A673 (cell line): ENCODE results near the gene PYROXD2. TPM values are rescaled to one million over a fixed set of nuclear protein-coding genes. Genes with fewer than 3 reads are reported as not detected.

Experiments used
- BruUV-seq: library from RNA; stranded (reverse); fragments of 400-500 nt; replicated peaks from 2 replicates; lab custom pipeline; 2021; lab: Mats Ljungman, UMichigan
- CTCF ChIA-PET: fragments of 300-600 bp; sonication (Branson Sonifier 250); formaldehyde crosslinking; loops from one replicate; lab custom pipeline; 2022; ENCODE audit warnings: antibody characterized with exemption; lab: Charles Lee
- POLR2A ChIA-PET: fragments of 300-600 bp; sonication (Branson Sonifier 250); formaldehyde crosslinking; loops from one replicate; lab custom pipeline; 2022; ENCODE audit warnings: antibody characterized with exemption; ENCODE audit not compliant: low non-redundant PET; lab: Charles Lee
- DNase-seq: peaks from one replicate; pipeline ENCODE4 v3.0.0-alpha.2; 2015; ENCODE audit warnings: low spot score
- H3K27ac ChIP-seq: fragments of 200-600 bp; sonication (generic); 2 replicates; pipeline ENCODE4 v1.5.1; 2016; ENCODE audit warnings: mixed run types, low read depth, mild to moderate bottlenecking, mixed read lengths, antibody characterized with exemption, low read length; ENCODE audit not compliant: poor library complexity, severe bottlenecking
- H3K27me3 ChIP-seq: fragments of 200-600 bp; sonication (generic); replicated peaks from 2 replicates; pipeline ENCODE4 v1.6.1; 2017; ENCODE audit warnings: mixed run types, low read depth, mild to moderate bottlenecking, mixed read lengths, antibody characterized with exemption, low read length; ENCODE audit not compliant: insufficient read depth, poor library complexity
- H3K36me3 ChIP-seq: fragments of 200-600 bp; sonication (generic); 2 replicates; pipeline ENCODE4 v1.6.1; 2016; ENCODE audit warnings: mixed run types, mild to moderate bottlenecking, mixed read lengths, antibody characterized with exemption, low read length; ENCODE audit not compliant: insufficient read depth, poor library complexity, severe bottlenecking
- H3K4me1 ChIP-seq: fragments of 200-600 bp; sonication (generic); 2 replicates; pipeline ENCODE4 v1.6.1; 2017; ENCODE audit warnings: mixed run types, mild to moderate bottlenecking, mixed read lengths, antibody characterized with exemption, low read length; ENCODE audit not compliant: insufficient read depth, poor library complexity, severe bottlenecking
- H3K4me3 ChIP-seq: fragments of 200-600 bp; sonication (generic); 2 replicates; pipeline ENCODE4 v1.5.1; 2016; ENCODE audit warnings: low read depth, mixed run types, mild to moderate bottlenecking, mixed read lengths, low read length; ENCODE audit not compliant: poor library complexity, severe bottlenecking
- H3K9me3 ChIP-seq: fragments of 200-600 bp; sonication (generic); 2 replicates; pipeline ENCODE4 v1.6.1; 2016; ENCODE audit warnings: mixed run types, low read depth, mild to moderate bottlenecking, mixed read lengths, antibody characterized with exemption, low read length; ENCODE audit not compliant: poor library complexity, severe bottlenecking
- EZH2 ChIP-seq: fragments of 200-600 bp; sonication (generic); IDR thresholded peaks from 2 replicates; pipeline ENCODE4 v1.6.1; 2017; ENCODE audit warnings: borderline replicate concordance, low read depth, mild to moderate bottlenecking, mixed read lengths, antibody characterized with exemption, low read length; ENCODE audit not compliant: poor library complexity, severe bottlenecking
- intact Hi-C: fragments of 100-400 bp; cut with micrococcal nuclease; formaldehyde crosslinking; loops from one replicate; pipeline ENCODE4 v1.10.0; 2022; ENCODE audit not compliant: unreplicated experiment
- total RNA-seq: library from RNA; stranded (reverse); gene quantifications from 2 replicates; pipeline ENCODE4 v1.2.3, GENCODE V29; 2021
- TF ChIP-seq, protein P1 (sequence below): fragments of 300-800, 200-600 bp; sonication (generic); conservative IDR thresholded peaks from 2 replicates; pipeline ENCODE4 v1.5.1; 2017; ENCODE audit warnings: low read depth, mild to moderate bottlenecking, antibody characterized with exemption, low read length, moderate library complexity, mixed read lengths

PYROXD2 gene
- total RNA-seq, 1 experiment from 2014 or later = 4.0 TPM

DNA sequence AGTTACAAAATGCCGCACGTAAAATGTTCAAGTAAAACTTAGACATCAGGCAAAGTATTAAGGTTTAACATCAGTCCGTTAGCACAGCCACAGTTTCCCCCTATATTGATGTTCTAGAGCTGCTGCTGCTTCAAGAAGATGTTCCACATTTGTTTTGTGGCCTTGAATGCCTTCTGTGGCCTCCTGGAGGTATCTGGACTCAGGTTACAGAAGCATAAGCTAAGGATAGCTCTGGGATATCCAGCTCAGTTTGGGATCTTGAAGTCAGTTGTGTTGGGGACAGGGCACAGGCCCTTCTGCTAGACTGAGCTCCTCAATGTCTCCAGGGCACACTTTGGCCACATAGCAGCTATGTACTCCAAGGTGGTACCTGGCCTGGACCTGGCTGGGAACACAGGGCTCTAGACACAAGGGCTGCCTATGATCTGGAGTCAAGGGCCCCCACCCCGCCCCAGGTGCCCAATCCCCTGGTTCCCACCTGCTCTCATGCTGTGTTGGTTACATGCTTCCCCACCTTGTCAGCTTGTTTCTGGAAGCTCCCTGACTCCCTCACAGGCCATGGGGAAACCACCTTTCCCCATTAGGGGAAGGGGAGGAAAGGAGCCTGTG, 4.7 kb downstream of the PYROXD2 start:
- no TSS peak for BruUV-seq
- POLR2A ChIA-PET = no interaction called here

DNA sequence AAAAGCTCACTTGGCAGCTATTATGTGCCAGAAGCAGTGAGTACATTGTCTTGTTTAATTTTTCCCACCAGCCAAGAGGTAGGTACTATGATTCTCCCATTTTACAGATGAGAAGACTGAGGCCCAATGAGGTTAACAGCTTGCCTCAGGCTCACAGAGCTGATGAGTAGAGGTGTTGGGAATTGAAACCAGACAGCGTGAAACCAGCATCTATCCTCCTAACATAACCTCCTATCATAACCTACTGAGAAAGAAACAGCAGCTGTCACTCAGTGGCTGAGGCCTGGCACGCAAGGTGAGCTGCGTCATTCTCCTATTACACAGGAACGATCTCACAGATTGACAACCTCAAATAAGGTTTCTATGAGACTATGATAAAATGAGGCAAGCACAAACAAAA, 6.2 kb downstream of the PYROXD2 start:
- Histone ChIP-seq H3K4me3 (no peak overlapping the region), H3K36me3 (no peaks in the 10 kb centered on the region), H3K4me1 (peaks cover 7% of the 10 kb centered on the region), H3K9me3 (no peaks in the 10 kb centered on the region), H3K27me3 (no peaks in the 10 kb centered on the region), H3K27ac (no peak overlapping the region)
- TF ChIP-seq, protein P1, sequence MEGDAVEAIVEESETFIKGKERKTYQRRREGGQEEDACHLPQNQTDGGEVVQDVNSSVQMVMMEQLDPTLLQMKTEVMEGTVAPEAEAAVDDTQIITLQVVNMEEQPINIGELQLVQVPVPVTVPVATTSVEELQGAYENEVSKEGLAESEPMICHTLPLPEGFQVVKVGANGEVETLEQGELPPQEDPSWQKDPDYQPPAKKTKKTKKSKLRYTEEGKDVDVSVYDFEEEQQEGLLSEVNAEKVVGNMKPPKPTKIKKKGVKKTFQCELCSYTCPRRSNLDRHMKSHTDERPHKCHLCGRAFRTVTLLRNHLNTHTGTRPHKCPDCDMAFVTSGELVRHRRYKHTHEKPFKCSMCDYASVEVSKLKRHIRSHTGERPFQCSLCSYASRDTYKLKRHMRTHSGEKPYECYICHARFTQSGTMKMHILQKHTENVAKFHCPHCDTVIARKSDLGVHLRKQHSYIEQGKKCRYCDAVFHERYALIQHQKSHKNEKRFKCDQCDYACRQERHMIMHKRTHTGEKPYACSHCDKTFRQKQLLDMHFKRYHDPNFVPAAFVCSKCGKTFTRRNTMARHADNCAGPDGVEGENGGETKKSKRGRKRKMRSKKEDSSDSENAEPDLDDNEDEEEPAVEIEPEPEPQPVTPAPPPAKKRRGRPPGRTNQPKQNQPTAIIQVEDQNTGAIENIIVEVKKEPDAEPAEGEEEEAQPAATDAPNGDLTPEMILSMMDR = no peak
- TF ChIP-seq EZH2 = no peak
- intact Hi-C loops = loop anchor here (10.0 kb wide), 1 partner anchor 64 kb away; no protein-coding TSS in a partner anchor
- CTCF ChIA-PET = no interaction called here
- POLR2A ChIA-PET = interaction anchor here (0.6 kb wide), 1 partner anchor 33 kb away, joined by 4 read pairs; no protein-coding TSS in a partner anchor
- no TSS peak for BruUV-seq
- no peak for DNase-seq

More for the DNA sequence above, 4.7 kb downstream of the PYROXD2 start:
- Histone ChIP-seq H3K27me3 (no peaks in the 10 kb centered on the region), H3K4me1 (peaks cover 1% of the 10 kb centered on the region), H3K9me3 (no peaks in the 10 kb centered on the region), H3K27ac (no peak overlapping the region), H3K4me3 (no peak overlapping the region), H3K36me3 (no peaks in the 10 kb centered on the region)
- TF ChIP-seq, protein P1 = no peak
- no peak for TF ChIP-seq EZH2
- CTCF ChIA-PET = no interaction called here
- intact Hi-C loops = no loop called here
- DNase-seq = no peak

DNA sequence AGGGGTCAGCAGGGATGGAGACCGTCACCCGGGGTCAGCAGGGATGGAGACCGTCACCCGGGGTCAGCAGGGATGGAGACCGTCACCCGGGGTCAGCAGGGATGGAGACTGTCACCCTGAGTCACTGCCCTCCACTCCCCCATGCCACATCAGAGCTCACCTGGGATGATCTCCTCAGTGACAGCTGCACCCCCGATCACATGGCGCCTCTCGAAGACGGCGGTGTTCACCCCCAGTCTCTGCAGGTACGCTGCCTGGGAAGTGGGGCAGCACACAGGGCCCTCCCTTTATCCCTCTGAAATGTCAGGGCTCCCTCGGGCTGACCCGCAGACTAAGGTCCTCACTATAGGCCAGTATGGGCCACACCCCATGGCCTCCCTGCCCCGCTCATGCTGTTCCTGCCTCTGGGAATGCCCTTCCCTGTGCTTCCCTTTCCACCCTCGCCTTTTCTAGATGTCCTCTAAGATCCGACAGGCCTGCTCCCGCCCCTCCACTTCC, 7.2 kb downstream of the PYROXD2 start:
- ChIA-PET CTCF (no interaction called here), POLR2A (no interaction called here)
- no peak for DNase-seq
- intact Hi-C loops = loop anchor here (10.0 kb wide), 1 partner anchor 63 kb away; no protein-coding TSS in a partner anchor
- Histone ChIP-seq H3K36me3 (no peaks in the 10 kb centered on the region), H3K9me3 (no peaks in the 10 kb centered on the region), H3K27ac (no peak overlapping the region), H3K27me3 (no peaks in the 10 kb centered on the region), H3K4me1 (peaks cover 7% of the 10 kb centered on the region), H3K4me3 (no peak overlapping the region)
- TF ChIP-seq, protein P1 = no peak
- TF ChIP-seq EZH2 = no peak
- no TSS peak for BruUV-seq
